ENCODE data around the gene SNX5. TPM values are rescaled to one million over a fixed set of nuclear protein-coding genes. Genes with fewer than 3 reads are reported as not detected.

The SNX5 gene
- total RNA-seq, 2 donors from 2014 or later = 95.3 to 98.4 TPM

- no peak for DNase-seq
- intact Hi-C loops (cut with DNase I, micrococcal nuclease) = no loop called here
- no peak for ATAC-seq
Observed at GRCh38 chr20:17947474-17947815, 21.1 kb downstream of the SNX5 start.

DNA sequence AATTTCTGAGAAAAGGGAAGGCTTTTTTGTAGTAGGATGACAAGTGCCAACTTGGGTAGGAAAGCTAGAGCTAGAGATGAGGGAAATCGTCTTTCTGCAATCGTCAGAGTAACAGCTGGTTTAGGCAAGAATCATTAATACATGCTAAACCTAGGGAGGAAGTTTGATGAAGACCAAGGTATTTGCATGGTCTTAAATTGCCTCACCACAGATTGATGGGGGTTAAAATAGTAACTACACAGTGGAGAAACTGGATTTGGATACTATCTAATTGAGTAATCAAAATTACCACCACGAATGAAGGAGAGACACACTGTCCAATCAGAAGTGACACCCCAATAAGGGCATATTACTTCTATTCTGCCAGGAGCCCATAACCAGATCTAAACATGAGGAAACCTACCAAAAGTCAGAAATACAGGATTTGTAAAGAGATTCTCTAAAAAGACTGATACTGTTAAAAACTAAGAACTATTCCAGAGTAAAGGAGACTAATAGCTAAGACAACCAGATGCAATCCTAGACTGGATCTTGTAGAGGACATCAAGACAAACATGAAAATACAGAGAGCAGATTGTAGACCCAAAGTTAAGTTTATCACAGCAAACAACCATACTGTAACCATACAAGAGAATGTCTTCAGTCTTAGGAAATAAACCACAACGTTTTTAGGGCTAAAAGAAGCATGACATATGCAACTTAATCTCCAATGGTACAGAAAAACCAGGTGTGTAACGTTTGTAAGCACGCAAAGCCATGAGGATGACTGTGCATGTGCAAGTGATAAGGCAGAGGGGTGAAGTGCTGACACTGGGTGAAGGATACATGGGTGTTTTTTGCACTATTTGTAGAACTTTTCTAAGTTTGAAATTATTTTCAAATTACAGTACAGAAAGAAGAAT lies 21.8 kb downstream of the SNX5 start:
- intact Hi-C loops (cut with DNase I, micrococcal nuclease) = no loop called here
- DNase-seq (no peak), ATAC-seq (no peak)

DNA sequence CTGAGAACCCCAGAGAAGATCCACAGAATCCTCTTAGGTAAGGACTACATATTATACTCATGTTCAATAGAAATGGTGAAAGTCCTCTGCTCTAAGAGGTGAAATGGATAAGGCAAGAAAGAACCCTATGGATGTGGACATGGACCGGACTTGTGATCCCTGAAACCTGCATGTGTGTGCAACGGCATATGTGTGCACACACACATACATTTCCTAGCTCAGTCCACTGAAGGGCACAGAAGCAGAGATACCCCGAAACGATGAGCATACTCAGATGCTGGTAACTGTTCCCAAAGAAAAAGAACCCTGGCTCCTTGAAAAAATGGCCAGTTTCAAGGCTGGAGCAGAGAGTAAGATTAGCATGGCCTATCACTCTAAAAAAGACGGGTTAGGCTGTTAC lies 22.6 kb downstream of the SNX5 start:
- no peak for ATAC-seq
- intact Hi-C loops (cut with DNase I, micrococcal nuclease) = no loop called here
- no peak for DNase-seq

GRCh38 chr20:17944854-17945474 lies 23.6 kb downstream of the SNX5 start:
- ATAC-seq (no peak), DNase-seq (no peak)
- intact Hi-C loops (cut with DNase I, micrococcal nuclease) = no loop called here

- ATAC-seq (no peak), DNase-seq (no peak)
- intact Hi-C loops (cut with DNase I, micrococcal nuclease) = no loop called here
Observed at GRCh38 chr20:17943343-17943742, 25.3 kb downstream of the SNX5 start.

DNA sequence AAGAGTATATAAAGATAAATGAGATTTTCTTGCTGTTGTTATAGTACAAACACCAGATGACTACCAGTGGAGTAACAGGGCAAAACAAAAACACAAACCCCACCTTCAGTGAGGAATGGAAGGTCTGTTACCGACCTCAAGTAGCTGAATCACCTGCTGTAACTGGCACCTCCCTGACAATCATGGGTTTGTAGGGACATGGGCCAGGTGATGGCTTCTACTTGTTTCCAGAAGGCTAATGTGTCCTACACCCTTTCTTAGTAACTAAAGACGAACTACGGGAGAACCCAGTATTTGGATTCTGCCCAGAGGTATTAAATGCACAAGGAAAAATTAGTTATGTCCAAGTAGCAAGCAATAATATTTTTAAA lies 26.8 kb downstream of the SNX5 start:
- intact Hi-C loops (cut with DNase I, micrococcal nuclease) = no loop called here
- ATAC-seq (no peak), DNase-seq (no peak)

- ATAC-seq (no peak), DNase-seq (no peak)
- intact Hi-C loops (cut with DNase I, micrococcal nuclease) = no loop called here
Observed at GRCh38 chr20:17941087-17941825, 27.3 kb downstream of the SNX5 start.

- DNase-seq (no peak), ATAC-seq (no peak)
- intact Hi-C loops (cut with DNase I, micrococcal nuclease) = no loop called here
Observed at GRCh38 chr20:17940224-17940971, 28.2 kb downstream of the SNX5 start.

- intact Hi-C loops (cut with DNase I, micrococcal nuclease) = no loop called here
- ATAC-seq = peak; percentile 22
- no peak for DNase-seq
Observed at GRCh38 chr20:17939622-17940223, 28.9 kb downstream of the SNX5 start.

GRCh38 chr20:17938871-17939619 lies 29.5 kb downstream of the SNX5 start:
- DNase-seq (peak; percentile 71 to 80), ATAC-seq (peak; percentile 87)
- intact Hi-C loops (cut with DNase I, micrococcal nuclease) = no loop called here

- ATAC-seq = no peak
- DNase-seq = peak in 1 of 2 donors; percentile 54
- intact Hi-C loops (cut with DNase I, micrococcal nuclease) = no loop called here
Observed at GRCh38 chr20:17936761-17937732, 31.5 kb downstream of the SNX5 start.

GRCh38 chr20:17936286-17936760 lies 32.3 kb downstream of the SNX5 start:
- DNase-seq (no peak), ATAC-seq (no peak)

GRCh38 chr20:17935761-17936160 lies 32.8 kb downstream of the SNX5 start:
- DNase-seq (no peak), ATAC-seq (no peak)
- intact Hi-C loops (cut with DNase I, micrococcal nuclease) = no loop called here

More at GRCh38 chr20:17936286-17936760, 32.3 kb downstream of the SNX5 start:
- intact Hi-C loops (cut with DNase I, micrococcal nuclease) = no loop called here

DNA sequence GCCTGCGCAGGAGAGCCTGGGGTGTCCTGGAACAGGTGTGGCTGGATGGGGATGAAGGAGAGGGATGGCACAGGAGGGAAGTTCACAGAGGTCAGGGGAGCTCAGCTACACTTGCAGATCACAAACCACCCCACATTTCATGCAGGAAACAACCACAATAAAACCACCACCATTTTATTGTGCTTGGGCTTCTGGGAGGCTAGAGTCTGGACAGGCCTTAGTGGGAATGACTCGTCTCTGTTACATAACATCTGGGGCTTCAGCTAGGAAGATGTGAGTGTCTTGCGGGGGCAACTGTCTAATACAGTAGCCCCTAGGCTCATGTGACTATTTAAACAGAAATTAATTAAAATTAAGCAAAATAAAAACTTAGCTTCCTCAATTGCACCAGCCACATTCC lies 33.4 kb downstream of the SNX5 start:
- ATAC-seq = no peak
- DNase-seq = no peak
- intact Hi-C loops (cut with DNase I, micrococcal nuclease) = no loop called here

DNA sequence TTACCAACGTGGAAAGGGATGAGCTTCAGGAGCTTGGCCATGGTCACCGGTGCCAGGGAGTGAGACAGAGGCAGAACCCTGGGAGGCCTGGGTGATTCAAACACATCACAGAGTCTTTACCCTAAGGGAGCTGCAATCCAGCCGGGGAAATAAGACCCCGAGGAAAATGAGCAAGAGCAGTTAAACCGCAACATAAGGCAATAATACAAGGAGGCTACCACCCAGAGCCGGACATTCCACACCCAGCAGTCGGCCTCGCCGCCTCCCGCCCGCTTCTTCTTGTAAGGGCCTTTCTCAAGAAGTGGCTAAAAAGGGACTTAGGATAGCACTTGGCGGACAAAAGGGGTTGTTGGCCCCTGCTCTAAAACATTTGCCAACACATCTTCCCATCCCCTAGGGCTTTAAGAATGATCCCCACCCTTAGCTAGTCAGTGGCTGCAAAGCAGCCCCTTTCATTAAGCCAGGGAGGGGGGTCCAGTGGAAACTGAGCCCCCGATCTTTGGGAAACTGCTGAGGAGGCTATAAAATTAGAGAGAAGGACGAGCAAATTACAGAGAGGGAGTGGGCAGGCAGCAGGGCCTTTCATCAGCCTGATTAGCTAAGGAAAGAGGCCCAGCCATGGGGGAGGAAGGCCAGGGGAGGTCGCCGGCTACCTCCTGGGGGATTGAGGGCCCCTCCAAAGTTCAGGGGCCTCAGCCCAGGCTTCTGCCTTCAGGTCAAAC lies 34.3 kb downstream of the SNX5 start:
- DNase-seq (no peak), ATAC-seq (no peak)
- intact Hi-C loops (cut with DNase I, micrococcal nuclease) = no loop called here

GRCh38 chr20:17933711-17934110 lies 34.9 kb downstream of the SNX5 start:
- no peak for DNase-seq
- no peak for ATAC-seq
- intact Hi-C loops (cut with DNase I, micrococcal nuclease) = no loop called here

Measured in left colon (tissue), 2 donors.